Stimulated activated naive B cell treated with anti-CD40 and anti-IgM and Interleukin-4, amounts not matched to agents 10 μg/mL and 1 μg/mL and 100 μg/mL, for 72 hours (primary cell): ENCODE data around the gene MEG3.

Source experiments
- ATAC-seq, 2 donors: fragments of 150-1000 bp; cut with Tn5 transposase; replicated peaks; 2 replicates each; pipeline ENCODE4 v1.10.0; 2021; ENCODE audit warnings: moderate library complexity in 1 of 2
- DNase-seq: peaks from one replicate; pipeline ENCODE4 v3.0.0; 2021
- H3K27ac Mint-ChIP-seq: one replicate; pipeline ENCODE4 v1.8.0; 2022; ENCODE audit warnings: mild to moderate bottlenecking, mixed read lengths
- H3K27me3 Mint-ChIP-seq, 2 donors: one replicate each; pipeline ENCODE4 v1.8.0; 2022; ENCODE audit warnings: mixed read lengths in 2 of 2
- H3K36me3 Mint-ChIP-seq, 2 donors: one replicate each; pipeline ENCODE4 v1.8.0; 2022; ENCODE audit warnings: mixed read lengths in 2 of 2, mild to moderate bottlenecking in 1 of 2
- H3K4me1 Mint-ChIP-seq, 2 donors: one replicate each; pipeline ENCODE4 v1.8.0; 2022; ENCODE audit warnings: mixed read lengths in 2 of 2, mild to moderate bottlenecking in 1 of 2
- H3K4me3 Mint-ChIP-seq, 2 donors: one replicate each; pipeline ENCODE4 v1.8.0; 2022; ENCODE audit warnings: mild to moderate bottlenecking in 2 of 2, mixed read lengths in 2 of 2, moderate library complexity in 1 of 2
- H3K9me3 Mint-ChIP-seq, 2 donors: one replicate each; pipeline ENCODE4 v1.8.0; 2022; ENCODE audit warnings: mixed read lengths in 2 of 2, mild to moderate bottlenecking in 1 of 2

Gene MEG3

GRCh38 chr14:100906420-100906819 is 80.5 kb downstream of the MEG3 start:
- ATAC-seq (peak in 1 of 2 donors; percentile 33), DNase-seq (no peak)
- Mint-ChIP-seq H3K36me3 (peaks cover 5% of the 10 kb centered on the region in 2 donors), H3K4me1 (no peaks in the 10 kb centered on the region), H3K27ac (no peak overlapping the region), H3K9me3 (peaks cover 7 to 8% of the 10 kb centered on the region in 2 donors), H3K27me3 (peaks cover 42 to 48% of the 10 kb centered on the region in 2 donors), H3K4me3 (no peak overlapping the region)

- ATAC-seq (no peak), DNase-seq (no peak)
- Mint-ChIP-seq H3K27me3 (peaks cover 35 to 41% of the 10 kb centered on the region in 2 donors), H3K36me3 (peaks cover under 1 to 2% of the 10 kb centered on the region in 2 donors), H3K27ac (no peak overlapping the region), H3K4me1 (no peaks in the 10 kb centered on the region), H3K9me3 (peaks cover under 1 to 2% of the 10 kb centered on the region in 2 donors), H3K4me3 (no peak overlapping the region)
These were observed 81.3 kb downstream of the MEG3 start for GRCh38 chr14:100907240-100907639.

GRCh38 chr14:100909439-100909838 is 83.5 kb downstream of the MEG3 start:
- Mint-ChIP-seq H3K27ac (no peak overlapping the region), H3K4me3 (no peak overlapping the region), H3K27me3 (peaks cover 14 to 26% of the 10 kb centered on the region in 2 donors), H3K4me1 (no peaks in the 10 kb centered on the region), H3K9me3 (peaks cover 0 to 4% of the 10 kb centered on the region in 2 donors), H3K36me3 (no peaks in the 10 kb centered on the region)
- DNase-seq, result no peak
- no peak for ATAC-seq
